Breast epithelium (tissue), 3 donors: ENCODE measurements around the gene CLDN34.

Experiments used
- POLR2A ChIP-seq: fragments of 450-650 bp; IDR thresholded peaks from one replicate; pipeline ENCODE4 v1.6.1; 2016; ENCODE audit warnings: antibody characterized with exemption, mild to moderate bottlenecking, moderate library complexity
- POLR2AphosphoS5 ChIP-seq, 3 donors: sonication (generic); formaldehyde crosslinking; IDR thresholded peaks; one replicate each; pipeline ENCODE4 v1.6.1; 2017; ENCODE audit warnings: antibody characterized with exemption in 3 of 3

DNA sequence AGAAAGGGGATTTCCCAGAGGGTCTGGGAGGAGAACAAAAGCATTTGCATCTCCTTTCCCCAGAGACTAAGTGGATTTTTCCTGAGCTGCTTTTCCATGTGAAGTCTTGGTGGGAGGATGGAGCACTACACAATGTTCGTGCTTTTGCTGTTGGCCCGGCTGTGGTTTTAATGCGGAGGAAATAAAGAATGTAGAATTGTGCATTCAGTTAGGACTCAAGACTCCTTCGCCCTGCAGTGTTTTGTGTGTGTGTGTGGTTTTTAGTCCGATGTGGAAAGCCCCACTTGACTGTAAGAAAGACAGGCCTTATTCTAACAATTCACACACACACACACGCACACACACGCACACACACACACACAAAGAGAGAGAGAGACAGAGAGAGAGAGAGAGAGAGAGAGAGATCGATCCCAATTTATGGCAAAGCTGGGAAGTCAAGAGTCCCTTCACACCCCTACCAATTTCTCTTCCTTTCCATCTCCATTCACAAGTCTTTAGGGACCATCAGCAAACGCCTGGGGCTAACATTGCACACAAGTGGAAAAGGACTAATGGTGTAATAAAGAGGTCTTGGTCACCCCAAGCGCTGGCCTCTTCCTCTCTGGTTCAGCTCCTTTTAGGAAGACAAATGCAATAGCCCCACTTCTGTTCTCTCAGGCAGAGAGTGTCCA lies 44.2 kb downstream of the CLDN34 start:
- TF ChIP-seq POLR2AphosphoS5 (IDR thresholded peaks at IDR 0.05) (no peak), POLR2A (no peak)
